OCI-LY1 (cell line): ENCODE data around the gene VRK1.

Source experiments
- H2AFZ ChIP-seq: fragments of 200-600 bp; sonication (generic), shearing (Covaris generic); 2 replicates; pipeline ENCODE4 v1.6.0; 2014; ENCODE audit warnings: antibody characterized with exemption, mild to moderate bottlenecking, low read length
- H3F3A ChIP-seq: fragments of 200-600 bp; sonication (generic), shearing (Covaris generic); 2 replicates; pipeline ENCODE4 v1.6.0; 2014; ENCODE audit warnings: mild to moderate bottlenecking, antibody characterized with exemption, low read length, moderate library complexity; ENCODE audit not compliant: insufficient read depth
- H3K27ac ChIP-seq: fragments of 200-600 bp; sonication (generic); 2 replicates; pipeline ENCODE4 v1.5.1; 2014; ENCODE audit warnings: low read length, mixed run types, mild to moderate bottlenecking, low read depth; ENCODE audit not compliant: poor library complexity, severe bottlenecking
- H3K27me3 ChIP-seq: fragments of 200-600 bp; sonication (generic); 2 replicates; pipeline ENCODE4 v1.6.0; 2014; ENCODE audit warnings: antibody characterized with exemption, mild to moderate bottlenecking, low read length, moderate library complexity; ENCODE audit not compliant: insufficient read depth
- H3K36me3 ChIP-seq: fragments of 200-600 bp; sonication (generic); 2 replicates; pipeline ENCODE4 v1.6.1; 2014; ENCODE audit warnings: mild to moderate bottlenecking, antibody characterized with exemption, low read length, moderate library complexity, mixed read lengths; ENCODE audit not compliant: insufficient read depth
- H3K4me1 ChIP-seq: fragments of 200-600 bp; sonication (generic); 2 replicates; pipeline ENCODE4 v1.5.1; 2014; ENCODE audit warnings: mild to moderate bottlenecking, low read length, moderate library complexity; ENCODE audit not compliant: insufficient read depth, severe bottlenecking
- H3K4me2 ChIP-seq: fragments of 200-600 bp; sonication (generic), shearing (Covaris generic); 2 replicates; pipeline ENCODE4 v1.6.1; 2014; ENCODE audit warnings: low read length
- H3K4me3 ChIP-seq: fragments of 200-600 bp; sonication (generic); 2 replicates; pipeline ENCODE4 v1.5.1; 2014; ENCODE audit warnings: low read length, low read depth, mild to moderate bottlenecking, mixed read lengths; ENCODE audit not compliant: poor library complexity, severe bottlenecking
- H3K79me2 ChIP-seq: fragments of 200-600 bp; shearing (Covaris generic); 2 replicates; pipeline ENCODE4 v1.6.1; 2016; ENCODE audit warnings: mixed run types, low read length, mixed read lengths; ENCODE audit not compliant: insufficient read depth
- H3K9ac ChIP-seq: fragments of 200-600 bp; sonication (generic), shearing (Covaris generic); 2 replicates; pipeline ENCODE4 v1.6.1; 2014; ENCODE audit warnings: mild to moderate bottlenecking, low read length, mixed read lengths
- H3K9me2 ChIP-seq: fragments of 200-600 bp; sonication (generic), shearing (Covaris generic); 2 replicates; pipeline ENCODE4 v1.6.1; 2014; ENCODE audit warnings: low read depth, mild to moderate bottlenecking, low read length, mixed read lengths
- H3K9me3 ChIP-seq: fragments of 200-600 bp; shearing (Covaris generic); 2 replicates; pipeline ENCODE4 v1.6.1; 2014; ENCODE audit warnings: low read length, mixed read lengths
- H4K20me1 ChIP-seq: fragments of 200-600 bp; sonication (generic), shearing (Covaris generic); 2 replicates; pipeline ENCODE4 v1.6.0; 2016; ENCODE audit warnings: mild to moderate bottlenecking, low read length; ENCODE audit not compliant: insufficient read depth
- CTCF ChIP-seq: fragments of 200-600 bp; sonication (generic), shearing (Covaris generic); IDR thresholded peaks from 2 replicates; pipeline ENCODE4 v1.5.1; 2017; ENCODE audit warnings: mild to moderate bottlenecking, antibody characterized with exemption, low read length, moderate library complexity, mixed read lengths
- EZH2 ChIP-seq: fragments of 200-600 bp; sonication (generic), shearing (Covaris generic); IDR thresholded peaks from 2 replicates; pipeline ENCODE4 v1.8.0; 2017; ENCODE audit warnings: borderline replicate concordance, mixed run types, mild to moderate bottlenecking, antibody characterized with exemption, low read length, moderate library complexity, mixed read lengths

The VRK1 gene

GRCh38 chr14:96798956-96799355, 1.8 kb downstream of the VRK1 start:
- H2AFZ ChIP-seq = no peak overlapping the region
- H3K79me2 ChIP-seq = peaks cover 62% of the 10 kb centered on the region
- no peaks in the 10 kb centered on the region for H3K9me3 ChIP-seq
- no peaks in the 10 kb centered on the region for H3F3A ChIP-seq
- no peaks in the 10 kb centered on the region for H3K27me3 ChIP-seq
- peak overlapping the region; percentile 76 for H3K4me2 ChIP-seq
- H3K4me1 ChIP-seq = peaks cover 40% of the 10 kb centered on the region
- H3K36me3 ChIP-seq = no peaks in the 10 kb centered on the region
- H3K9ac ChIP-seq = peak overlapping the region; percentile 79
- no peaks in the 10 kb centered on the region for H4K20me1 ChIP-seq
- peak overlapping the region; percentile 73 for H3K27ac ChIP-seq
- H3K9me2 ChIP-seq = no peaks in the 10 kb centered on the region
- TF ChIP-seq CTCF = no peak
- H3K4me3 ChIP-seq = peak overlapping the region; percentile 81

GRCh38 chr14:96799489-96800054, 2.4 kb downstream of the VRK1 start:
- Histone ChIP-seq H3K79me2 (peaks cover 68% of the 10 kb centered on the region), H3K9me3 (no peaks in the 10 kb centered on the region), H3K27ac (no peak overlapping the region), H3K9ac (0 out of 2 replicates have a peak overlapping the region, but pooled peaks have one; percentile 15), H3K9me2 (no peaks in the 10 kb centered on the region), H3F3A (no peaks in the 10 kb centered on the region), H3K27me3 (no peaks in the 10 kb centered on the region), H3K4me1 (peaks cover 46% of the 10 kb centered on the region), H3K4me3 (peak overlapping the region; percentile 81), H3K4me2 (peak overlapping the region; percentile 48), H2AFZ (no peak overlapping the region), H4K20me1 (peaks cover 3% of the 10 kb centered on the region; the same call in 1 of the 2 replicates), H3K36me3 (no peaks in the 10 kb centered on the region)
- no peak for TF ChIP-seq CTCF
- TF ChIP-seq EZH2 = no peak

- H3K27ac ChIP-seq = no peak overlapping the region
- H3K4me2 ChIP-seq = 0 out of 2 replicates have a peak overlapping the region, but pooled peaks have one; percentile 6
- H2AFZ ChIP-seq = no peak overlapping the region
- H3K4me3 ChIP-seq = no peak overlapping the region
- TF ChIP-seq EZH2 (no peak), CTCF (no peak)
- H3F3A ChIP-seq = no peaks in the 10 kb centered on the region
- no peak overlapping the region for H3K9ac ChIP-seq
- no peaks in the 10 kb centered on the region for H3K27me3 ChIP-seq
- H3K9me3 ChIP-seq = no peaks in the 10 kb centered on the region
- H3K9me2 ChIP-seq = no peaks in the 10 kb centered on the region
- peaks cover 58% of the 10 kb centered on the region for H3K4me1 ChIP-seq
- no peaks in the 10 kb centered on the region for H3K36me3 ChIP-seq
- H4K20me1 ChIP-seq = peaks cover 3% of the 10 kb centered on the region; the same call in 1 of the 2 replicates
- peaks cover 89% of the 10 kb centered on the region for H3K79me2 ChIP-seq
These were observed 4.7 kb downstream of the VRK1 start for GRCh38 chr14:96801931-96802330.
